ENCODE results near the gene NOC2L.
"Not testable (repeated sequence)": the region's sequence is repeated elsewhere in the genome, so short reads cannot be mapped to it uniquely, and the experiment has no call there.

NOC2L gene

DNA sequence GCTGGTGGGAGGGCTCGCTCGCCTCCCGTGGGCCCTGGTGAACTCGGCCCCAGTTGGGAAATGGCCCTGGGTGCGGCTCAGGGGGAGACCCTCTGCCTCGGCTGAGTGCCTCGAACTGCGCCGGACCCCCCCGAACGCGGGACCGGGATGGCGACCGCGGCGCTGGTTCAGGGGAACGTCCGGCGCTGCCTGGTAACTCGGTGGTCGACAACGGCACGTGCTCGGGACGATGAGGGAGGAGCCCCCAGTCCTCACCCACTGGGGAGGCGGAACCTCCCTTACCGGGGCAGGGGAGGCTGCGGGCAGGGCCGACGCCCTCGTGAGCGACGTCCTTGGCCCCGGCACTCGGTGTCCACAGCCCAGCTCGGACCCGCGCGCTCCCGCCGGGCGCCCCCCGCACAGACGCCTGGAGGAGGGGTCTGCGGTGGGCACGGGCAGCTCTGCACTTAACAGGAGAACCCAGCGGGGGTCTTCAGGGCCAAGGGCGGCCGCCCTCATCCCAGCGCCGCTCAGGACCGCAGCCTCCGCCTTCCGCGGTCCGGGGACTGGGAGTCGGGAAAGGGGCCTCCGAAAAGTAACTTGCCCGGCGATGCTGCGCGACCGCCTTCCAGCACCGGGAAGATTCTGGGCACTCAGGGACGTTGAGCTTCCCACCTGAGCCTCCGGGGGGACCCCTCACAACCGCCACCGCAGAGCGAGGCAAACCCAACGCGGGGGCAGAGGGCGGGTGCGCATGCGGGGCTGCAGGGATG, 39.1 kb upstream of the NOC2L start:
- Mint-ChIP-seq H3K27ac (no peak overlapping the region), H3K36me3 (no peaks in the 10 kb centered on the region), H3K4me3 (no peak overlapping the region), H3K4me1 (ENCODE audit: low read depth) (peaks cover 8% of the 10 kb centered on the region), H3K27me3 (peaks cover 4% of the 10 kb centered on the region), H3K9me3 (ENCODE audit: low read depth) (no peaks in the 10 kb centered on the region)

DNA sequence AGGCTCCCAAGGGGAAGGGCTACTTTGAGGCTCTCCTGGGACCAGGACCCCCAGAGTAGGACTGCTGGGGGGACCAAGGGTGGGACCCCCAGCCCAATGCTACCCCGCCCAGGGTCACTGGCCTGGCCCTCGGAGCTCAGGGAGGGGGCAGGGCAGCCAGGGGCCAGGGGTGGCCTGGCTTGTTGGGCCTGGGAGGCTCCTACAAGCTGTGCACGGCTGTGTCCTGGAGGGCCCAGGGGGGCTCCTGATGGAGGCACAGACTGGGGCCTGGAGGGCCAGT, 38.6 kb upstream of the NOC2L start:
- H3K4me3 Mint-ChIP-seq, result no peak overlapping the region

DNA sequence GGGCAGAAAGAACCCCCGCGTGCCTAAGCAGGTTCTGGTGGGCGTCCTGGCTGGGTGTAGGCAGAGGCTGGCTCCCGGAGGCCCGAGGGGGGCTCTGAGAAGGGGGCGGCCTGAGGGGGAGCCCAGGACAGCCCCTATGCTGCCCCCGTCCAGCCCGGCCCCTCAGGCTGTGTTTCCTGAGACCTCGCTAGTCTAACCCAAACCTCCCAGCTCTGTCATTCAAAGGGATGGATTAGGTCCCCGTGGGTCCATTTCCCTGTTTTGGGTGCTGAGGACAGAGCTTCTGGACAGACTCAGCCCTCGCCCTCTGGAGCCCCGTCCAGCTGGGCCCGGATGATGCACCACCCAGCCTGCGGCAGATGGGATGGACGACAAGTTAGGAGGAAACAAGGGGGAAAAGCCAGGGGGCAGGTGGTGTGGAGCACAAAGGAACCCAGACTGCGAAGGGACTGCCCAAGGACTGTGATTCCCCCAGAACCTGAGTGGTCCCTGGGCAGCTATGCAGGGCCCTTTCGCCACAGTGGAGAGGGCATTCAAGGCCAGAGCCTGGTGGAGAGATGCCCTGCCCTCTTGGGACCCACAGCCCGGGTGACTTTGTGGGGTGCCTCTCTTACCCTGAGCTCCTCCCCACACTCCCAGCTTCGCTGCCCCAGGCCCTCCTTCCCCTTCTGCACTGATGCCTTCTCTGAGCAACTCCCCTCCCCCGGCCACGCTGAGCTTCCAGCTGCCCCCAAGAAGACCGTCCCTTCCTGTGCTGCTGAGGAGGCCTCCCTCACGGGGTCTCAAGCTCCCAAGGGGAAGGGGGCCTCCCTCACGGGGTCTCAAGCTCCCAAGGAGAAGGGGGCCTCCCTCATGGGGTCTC, 38.0 kb upstream of the NOC2L start:
- H3K4me3 Mint-ChIP-seq, result peak overlapping the region; percentile 46
- no peak overlapping the region for H3K27ac Mint-ChIP-seq
- H3K4me1 Mint-ChIP-seq (ENCODE audit: low read depth), result peaks cover 7% of the 10 kb centered on the region
- H3K27me3 Mint-ChIP-seq, result peaks cover 7% of the 10 kb centered on the region
- peaks cover 2% of the 10 kb centered on the region for H3K36me3 Mint-ChIP-seq
- H3K9me3 Mint-ChIP-seq (ENCODE audit: low read depth), result no peaks in the 10 kb centered on the region

More for the DNA sequence above, 38.6 kb upstream of the NOC2L start:
- Mint-ChIP-seq H3K9me3 (ENCODE audit: low read depth) (no peaks in the 10 kb centered on the region), H3K36me3 (peaks cover under 1% of the 10 kb centered on the region), H3K4me1 (ENCODE audit: low read depth) (peaks cover 8% of the 10 kb centered on the region), H3K27me3 (peaks cover 4% of the 10 kb centered on the region), H3K27ac (no peak overlapping the region)

DNA sequence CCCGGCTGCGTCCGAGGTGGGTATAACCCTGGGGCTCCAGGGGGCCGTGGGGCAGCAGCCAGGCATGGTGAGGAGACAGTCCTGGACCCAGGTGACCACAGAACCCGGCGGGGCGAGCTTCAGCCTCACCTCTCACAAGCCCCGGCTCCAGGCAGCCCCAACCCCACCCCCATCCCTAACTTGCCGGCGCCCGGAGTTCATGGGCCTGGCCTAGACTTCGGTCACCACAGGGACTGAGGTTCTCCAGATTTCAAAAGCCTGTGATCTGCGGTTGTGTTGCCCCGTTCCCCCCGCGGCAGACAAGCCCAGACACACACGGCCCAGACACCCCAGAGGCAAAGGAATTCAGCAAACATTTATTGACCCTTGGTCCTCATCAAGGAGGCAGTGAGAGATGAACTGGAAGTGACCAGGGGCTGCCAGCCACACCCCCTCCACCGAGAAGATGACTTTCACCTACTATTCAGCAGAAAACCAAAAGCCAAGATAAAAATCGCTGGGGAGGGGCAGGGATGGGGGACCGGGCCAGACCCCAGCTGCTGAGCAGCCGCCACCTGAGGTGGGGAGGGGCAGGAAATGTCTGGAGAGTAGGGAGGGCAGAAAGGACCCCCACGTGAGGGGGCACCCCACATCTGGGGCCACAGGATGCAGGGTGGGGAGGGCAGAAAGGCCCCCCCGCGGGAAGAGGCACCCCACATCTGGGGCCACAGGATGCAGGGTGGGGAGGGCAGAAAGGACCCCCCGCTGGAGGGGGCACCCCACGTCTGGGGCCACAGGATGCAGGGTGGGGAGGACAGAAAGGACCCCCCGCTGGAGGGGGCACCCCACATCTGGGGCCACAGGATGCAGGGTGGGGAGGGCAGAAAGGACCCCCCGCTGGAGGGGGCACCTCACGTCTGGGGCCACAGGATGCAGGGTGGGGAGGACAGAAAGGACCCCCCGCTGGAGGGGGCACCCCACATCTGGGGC, 36.9 kb upstream of the NOC2L start:
- Mint-ChIP-seq H3K36me3 (peaks cover 2% of the 10 kb centered on the region), H3K4me3 (peak overlapping the region; percentile 25), H3K4me1 (ENCODE audit: low read depth) (peaks cover 6% of the 10 kb centered on the region), H3K27me3 (peaks cover 7% of the 10 kb centered on the region), H3K27ac (no peak overlapping the region), H3K9me3 (ENCODE audit: low read depth) (no peaks in the 10 kb centered on the region)

DNA sequence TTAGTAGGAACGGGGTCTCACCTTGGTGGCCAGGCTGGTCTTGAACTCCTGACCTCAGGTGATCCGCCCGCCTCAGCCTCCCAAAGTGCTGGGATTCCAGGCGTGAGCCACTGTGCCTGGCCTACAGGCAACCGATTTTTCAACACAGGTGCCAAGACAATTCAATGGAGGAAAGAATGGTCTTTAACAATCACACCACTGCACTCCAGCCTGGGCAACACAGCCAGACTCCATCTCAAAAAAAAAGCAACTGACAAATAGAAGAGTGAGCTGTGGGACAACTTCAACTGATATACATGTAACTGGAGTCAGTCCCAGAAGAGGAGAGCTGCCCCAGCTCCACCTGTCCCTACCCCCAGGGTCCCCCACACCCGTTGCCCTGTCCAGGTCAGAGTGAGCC, 35.5 kb upstream of the NOC2L start:
- not testable (repeated sequence) for H3K4me3 Mint-ChIP-seq; H3K27ac Mint-ChIP-seq; H3K9me3 Mint-ChIP-seq (ENCODE audit: low read depth); H3K27me3 Mint-ChIP-seq; H3K36me3 Mint-ChIP-seq; H3K4me1 Mint-ChIP-seq (ENCODE audit: low read depth)

DNA sequence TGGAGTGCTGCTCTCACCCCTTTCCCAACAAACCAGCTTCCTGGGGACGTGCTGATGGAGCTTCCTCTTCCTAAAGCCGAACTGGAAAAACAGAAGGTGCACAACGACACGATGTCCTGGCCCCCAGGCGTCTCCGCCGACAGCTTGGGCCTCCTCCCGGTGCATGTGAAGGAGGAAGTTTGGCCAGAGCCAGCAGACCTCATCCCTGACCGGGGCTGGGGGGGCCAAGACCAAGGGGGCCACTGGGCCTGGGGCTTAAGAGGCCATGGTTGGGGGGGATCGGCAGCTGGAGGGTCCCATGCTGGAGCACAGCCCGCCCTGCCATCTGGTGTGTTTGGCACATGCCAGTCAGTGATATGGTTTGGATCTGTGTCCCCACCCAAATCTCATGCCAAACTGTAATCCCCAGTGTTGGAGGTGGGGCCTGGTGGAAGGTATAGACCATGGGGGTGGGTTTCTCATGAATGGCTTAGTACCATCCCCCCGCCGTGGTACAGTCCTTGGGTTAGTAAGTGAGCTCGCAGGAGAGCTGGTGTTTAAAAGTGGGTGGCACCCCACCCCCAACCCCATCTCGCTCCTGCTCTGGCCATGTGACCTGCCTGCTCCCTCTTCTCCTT, 34.4 kb upstream of the NOC2L start:
- peaks cover 8% of the 10 kb centered on the region for H3K27me3 Mint-ChIP-seq

DNA sequence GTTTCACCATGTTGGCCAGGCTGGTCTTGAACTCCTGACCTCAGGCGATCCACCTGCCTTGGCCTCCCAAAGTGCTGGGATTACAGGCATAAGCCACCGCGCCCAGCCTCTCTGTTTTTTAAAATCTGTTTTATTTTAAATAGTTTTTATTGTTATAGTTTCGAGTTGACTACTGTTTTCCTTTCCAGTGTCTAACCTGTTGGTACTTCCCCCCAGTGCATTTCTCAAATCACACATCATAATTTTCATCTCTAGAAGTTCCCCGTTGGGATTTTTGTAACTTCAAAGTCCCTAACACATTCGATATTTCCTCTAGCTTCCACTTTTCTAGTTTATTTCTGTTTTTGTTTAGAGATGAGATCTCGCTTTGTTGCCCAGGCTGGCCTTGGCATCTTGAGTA, 33.3 kb upstream of the NOC2L start:
- Mint-ChIP-seq H3K27me3 (peaks cover 8% of the 10 kb centered on the region), H3K36me3 (peaks cover 2% of the 10 kb centered on the region), H3K9me3 (ENCODE audit: low read depth) (no peaks in the 10 kb centered on the region), H3K4me3 (no peak overlapping the region), H3K4me1 (ENCODE audit: low read depth) (peaks cover 4% of the 10 kb centered on the region), H3K27ac (no peak overlapping the region)

More for the DNA sequence above, 34.4 kb upstream of the NOC2L start:
- H3K36me3 Mint-ChIP-seq, result peaks cover 2% of the 10 kb centered on the region
- H3K4me3 Mint-ChIP-seq, result no peak overlapping the region
- peaks cover 4% of the 10 kb centered on the region for H3K4me1 Mint-ChIP-seq (ENCODE audit: low read depth)
- no peaks in the 10 kb centered on the region for H3K9me3 Mint-ChIP-seq (ENCODE audit: low read depth)
- H3K27ac Mint-ChIP-seq, result no peak overlapping the region

DNA sequence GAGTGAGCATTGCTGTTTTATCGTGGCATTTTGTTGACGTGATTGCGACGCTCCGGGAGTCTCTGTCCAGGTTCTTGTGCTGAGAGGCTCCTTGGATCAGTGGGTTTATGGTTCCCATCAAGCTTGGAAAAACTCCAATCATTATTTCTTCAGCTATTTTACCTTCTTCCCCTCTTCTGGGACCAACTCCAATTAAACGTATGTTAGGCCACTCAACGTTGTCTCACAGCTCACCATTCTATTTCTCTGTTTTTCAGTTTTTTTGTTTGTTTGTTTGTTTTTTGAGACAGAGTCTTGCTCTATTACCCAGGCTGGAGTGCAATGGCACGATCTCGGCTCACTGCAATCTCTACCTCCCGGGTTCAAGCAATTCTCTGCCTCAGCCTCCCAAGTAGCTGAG, 32.8 kb upstream of the NOC2L start:
- Mint-ChIP-seq H3K9me3 (ENCODE audit: low read depth) (no peaks in the 10 kb centered on the region), H3K27ac (no peak overlapping the region), H3K4me3 (no peak overlapping the region), H3K27me3 (peaks cover 7% of the 10 kb centered on the region), H3K4me1 (ENCODE audit: low read depth) (peaks cover 4% of the 10 kb centered on the region), H3K36me3 (peaks cover 2% of the 10 kb centered on the region)

DNA sequence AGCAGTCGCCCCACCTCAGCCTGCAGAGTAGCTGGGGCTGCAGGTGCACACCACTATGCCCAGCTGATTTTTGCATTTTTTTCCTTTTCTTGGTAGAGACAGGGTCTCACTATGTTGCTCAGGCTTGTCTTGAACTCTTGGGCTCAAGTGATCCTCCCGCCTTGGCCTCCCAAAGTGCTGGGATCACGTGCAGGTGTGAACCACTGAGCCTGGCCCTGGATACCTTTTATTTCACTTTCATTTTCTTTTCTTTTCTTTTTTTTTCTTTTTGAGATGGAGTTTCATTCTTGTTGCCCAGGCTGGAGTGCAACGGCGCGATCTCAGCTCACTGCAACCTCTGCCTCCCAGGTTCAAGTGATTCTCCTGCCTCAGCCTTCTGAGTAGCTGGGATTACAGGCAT, 32.2 kb upstream of the NOC2L start:
- H3K4me1 Mint-ChIP-seq (ENCODE audit: low read depth); H3K9me3 Mint-ChIP-seq (ENCODE audit: low read depth); H3K27me3 Mint-ChIP-seq; H3K27ac Mint-ChIP-seq; H3K36me3 Mint-ChIP-seq; H3K4me3 Mint-ChIP-seq: not testable (repeated sequence)

DNA sequence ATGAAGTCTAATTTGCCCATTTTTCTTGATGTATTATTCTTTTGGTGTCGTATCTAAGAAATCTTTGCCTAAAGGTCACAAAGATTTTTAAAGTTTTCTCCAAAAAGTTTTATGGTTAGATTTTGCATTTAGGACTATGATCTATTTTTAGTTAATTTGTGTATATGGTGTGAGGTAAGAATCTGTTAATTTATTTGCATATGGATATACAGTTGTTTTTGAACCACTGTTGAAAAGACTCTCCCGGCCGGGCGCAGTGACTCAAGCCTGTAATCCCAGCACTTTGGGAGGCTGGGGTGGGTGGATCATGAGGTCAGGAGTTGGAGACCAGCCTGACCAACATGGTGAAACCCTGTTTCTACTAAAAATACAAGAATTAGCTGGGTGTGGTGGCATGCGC, 29.0 kb upstream of the NOC2L start:
- not testable (repeated sequence) for H3K36me3 Mint-ChIP-seq; H3K27ac Mint-ChIP-seq; H3K4me1 Mint-ChIP-seq (ENCODE audit: low read depth); H3K9me3 Mint-ChIP-seq (ENCODE audit: low read depth); H3K4me3 Mint-ChIP-seq; H3K27me3 Mint-ChIP-seq

DNA sequence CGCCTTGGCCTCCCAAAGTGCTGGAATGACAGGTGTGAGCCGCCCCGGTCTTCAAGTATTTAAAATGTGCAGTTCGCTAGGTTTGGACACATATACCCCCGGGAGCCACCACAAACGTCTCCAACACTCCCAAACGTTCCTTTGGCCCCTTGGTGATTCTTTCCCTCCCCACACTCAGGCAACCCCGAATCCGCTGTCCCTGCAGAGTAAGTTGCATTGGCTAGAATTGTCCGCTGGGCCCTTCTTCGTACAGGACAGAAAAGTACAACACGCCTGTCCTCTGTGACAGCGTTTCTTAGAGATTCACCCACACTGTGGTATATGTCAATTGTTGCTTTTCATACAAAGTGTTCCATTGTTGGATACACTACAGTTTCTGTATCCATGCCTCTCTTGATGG, 26.1 kb upstream of the NOC2L start:
- no peak overlapping the region for H3K27ac Mint-ChIP-seq
- no peaks in the 10 kb centered on the region for H3K9me3 Mint-ChIP-seq (ENCODE audit: low read depth)

DNA sequence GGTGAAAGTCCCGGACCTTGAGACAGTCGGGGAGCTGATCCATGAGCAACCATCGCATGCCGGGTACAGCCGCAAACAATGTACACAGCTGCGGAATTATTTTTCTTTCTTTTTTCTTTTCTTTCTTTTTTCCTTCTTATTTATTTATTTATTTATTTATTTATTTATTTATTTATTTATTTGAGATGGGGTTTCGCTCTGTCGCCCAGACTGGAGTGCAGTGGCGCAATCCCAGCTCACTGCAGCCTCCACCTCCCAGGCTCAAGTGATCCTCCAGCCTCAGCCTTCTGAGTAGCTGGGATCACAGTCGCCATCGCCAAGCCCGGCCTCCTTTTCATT, 25.4 kb upstream of the NOC2L start:
- Mint-ChIP-seq H3K4me1 (ENCODE audit: low read depth) (no peaks in the 10 kb centered on the region), H3K36me3 (no peaks in the 10 kb centered on the region), H3K27me3 (peaks cover 10% of the 10 kb centered on the region), H3K4me3 (no peak overlapping the region), H3K9me3 (ENCODE audit: low read depth) (no peaks in the 10 kb centered on the region), H3K27ac (no peak overlapping the region)

More for the DNA sequence above, 26.1 kb upstream of the NOC2L start:
- Mint-ChIP-seq H3K36me3 (no peaks in the 10 kb centered on the region), H3K27me3 (peaks cover 10% of the 10 kb centered on the region), H3K4me3 (no peak overlapping the region), H3K4me1 (ENCODE audit: low read depth) (no peaks in the 10 kb centered on the region)

DNA sequence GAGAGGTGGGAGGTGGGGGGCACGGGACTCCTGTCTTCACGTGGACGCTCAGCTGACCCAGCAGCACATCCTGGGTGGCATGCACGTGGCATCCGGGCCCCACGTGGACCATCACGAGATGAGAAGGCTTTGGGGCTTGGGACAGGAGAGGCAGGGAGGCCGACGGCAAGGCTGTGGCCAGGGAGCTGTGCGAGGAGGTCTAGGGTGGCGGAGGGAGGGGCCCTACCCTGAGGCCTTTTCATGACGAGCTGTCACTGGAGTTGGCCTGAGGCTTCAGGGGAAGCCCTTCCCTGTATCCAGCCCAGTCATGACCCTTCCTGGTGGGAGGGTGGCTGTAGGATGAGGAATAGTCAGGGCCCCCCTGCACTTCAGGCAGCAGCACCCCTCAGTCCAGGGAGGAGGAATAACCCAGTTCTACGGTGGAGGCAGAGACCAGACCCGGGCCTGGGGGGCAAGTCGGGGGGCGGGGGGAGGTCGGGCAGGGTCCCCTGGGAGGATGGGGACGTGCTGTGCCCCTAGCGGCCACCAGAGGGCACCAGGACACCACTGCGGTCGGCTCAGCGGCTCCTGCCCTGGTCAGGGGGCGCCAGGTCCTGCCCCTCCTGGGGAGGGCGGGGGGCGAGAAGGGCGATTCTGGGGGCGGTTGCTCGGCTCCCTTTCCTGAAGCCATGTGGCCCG, 24.9 kb upstream of the NOC2L start:
- Mint-ChIP-seq H3K27me3 (peaks cover 10% of the 10 kb centered on the region), H3K36me3 (no peaks in the 10 kb centered on the region), H3K4me3 (no peak overlapping the region), H3K4me1 (ENCODE audit: low read depth) (no peaks in the 10 kb centered on the region), H3K27ac (no peak overlapping the region), H3K9me3 (ENCODE audit: low read depth) (no peaks in the 10 kb centered on the region)

DNA sequence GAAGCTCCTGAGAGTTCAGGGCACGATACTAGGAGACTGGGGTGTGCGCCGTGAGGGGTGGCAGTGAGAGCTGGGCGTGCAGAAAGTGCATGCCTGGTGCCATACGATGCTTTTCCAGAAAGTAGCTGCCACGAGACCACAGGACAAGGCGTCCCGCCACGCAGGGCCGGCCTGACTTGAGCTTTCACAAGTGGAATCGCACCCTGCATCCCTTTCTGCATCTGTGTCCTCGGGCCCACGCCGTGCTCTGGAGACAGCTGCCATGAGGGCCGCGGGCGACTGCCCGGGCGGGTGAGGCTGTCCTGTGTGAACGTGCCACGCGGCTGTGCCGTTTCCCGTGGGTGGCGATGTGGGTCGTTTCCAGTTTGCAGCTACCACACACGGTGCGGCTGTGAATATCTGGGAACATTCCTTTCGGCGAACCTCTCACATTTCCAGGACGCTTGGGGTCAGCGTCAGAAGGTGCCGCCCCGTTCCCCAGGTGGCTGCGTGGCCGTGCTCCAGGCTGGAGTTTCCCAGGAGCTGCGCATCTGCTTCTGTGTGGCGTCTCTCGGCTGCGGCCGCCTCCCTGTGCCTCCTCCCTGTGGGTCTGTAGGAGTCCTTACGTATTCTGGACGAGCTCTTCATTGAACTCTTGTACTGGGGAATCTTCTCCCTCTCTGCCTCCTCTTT, 23.8 kb upstream of the NOC2L start:
- Mint-ChIP-seq H3K4me3 (no peak overlapping the region), H3K36me3 (no peaks in the 10 kb centered on the region), H3K27me3 (peaks cover 11% of the 10 kb centered on the region), H3K9me3 (ENCODE audit: low read depth) (no peaks in the 10 kb centered on the region), H3K4me1 (ENCODE audit: low read depth) (peaks cover 3% of the 10 kb centered on the region), H3K27ac (no peak overlapping the region)

All from activated naive CD8-positive, alpha-beta T cell (primary cell).